Measurements from ENCODE around the gene FBXO34.

Gene FBXO34

DNA sequence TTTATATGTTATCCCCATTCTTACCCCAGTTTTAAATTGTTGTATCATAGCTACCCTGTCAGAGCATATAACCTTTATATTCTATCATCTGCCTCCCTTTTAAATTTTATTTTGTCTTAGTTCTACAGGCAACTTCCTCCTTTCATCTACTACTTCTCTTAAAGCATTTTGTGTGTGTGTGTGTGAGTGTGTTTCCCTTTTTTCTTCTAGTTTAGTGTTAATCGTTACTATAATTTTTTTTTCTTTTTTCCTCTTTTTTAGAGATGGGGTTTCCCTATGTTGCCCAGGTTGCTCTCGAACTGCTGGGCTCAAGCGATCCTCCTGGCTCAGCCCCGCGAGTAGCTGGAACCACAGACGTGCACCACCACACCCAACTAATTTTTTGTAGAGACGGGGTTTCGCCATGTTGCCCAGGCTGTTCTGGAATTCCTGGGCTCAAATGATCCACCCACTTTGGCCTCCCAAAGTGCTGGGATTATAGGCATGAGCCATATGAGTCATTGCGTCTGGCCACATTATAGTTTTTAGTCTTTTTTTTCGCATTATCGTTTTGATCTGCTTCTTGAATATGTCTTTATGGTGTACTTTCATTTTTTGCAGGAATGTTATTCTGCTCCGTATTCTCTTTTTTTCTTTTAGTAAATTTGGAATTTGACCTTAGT, 33.1 kb upstream of the FBXO34 start:
- H3K27me3 ChIP-seq (ENCODE audit: control insufficient read depth, insufficient read depth, low read length): no peaks in the 10 kb centered on the region
- H3K4me3 ChIP-seq (ENCODE audit: low read depth, low read length): no peak overlapping the region
- no peaks in the 10 kb centered on the region for H3K4me1 ChIP-seq
- H3K9me3 ChIP-seq (ENCODE audit: control insufficient read depth, low read length): no peaks in the 10 kb centered on the region
- H3K79me2 ChIP-seq: no peaks in the 10 kb centered on the region
- no peak overlapping the region for H3K9ac ChIP-seq
- no peak overlapping the region for H3K27ac ChIP-seq
- peaks cover 3% of the 10 kb centered on the region for H3K36me3 ChIP-seq (ENCODE audit: control insufficient read depth, insufficient read depth, low read length)
- no peak overlapping the region for H3K4me2 ChIP-seq (ENCODE audit: low read length)
- TF ChIP-seq CTCF (IDR thresholded peaks at IDR 0.05): no peak
- H2AFZ ChIP-seq: no peak overlapping the region

- no peak for TF ChIP-seq CTCF (IDR thresholded peaks at IDR 0.05)
- Histone ChIP-seq H3K4me1 (no peaks in the 10 kb centered on the region), H3K9me3 (ENCODE audit: control insufficient read depth, low read length) (no peaks in the 10 kb centered on the region), H3K36me3 (ENCODE audit: control insufficient read depth, insufficient read depth, low read length) (peaks cover 3% of the 10 kb centered on the region), H3K4me2 (ENCODE audit: low read length) (no peak overlapping the region), H2AFZ (no peak overlapping the region), H3K9ac (no peak overlapping the region), H3K27me3 (ENCODE audit: control insufficient read depth, insufficient read depth, low read length) (no peaks in the 10 kb centered on the region), H3K27ac (no peak overlapping the region), H3K4me3 (ENCODE audit: low read depth, low read length) (no peak overlapping the region), H3K79me2 (no peaks in the 10 kb centered on the region)
Observed at GRCh38 chr14:55239320-55239719, 31.9 kb upstream of the FBXO34 start.

GRCh38 chr14:55240526-55241178, 30.6 kb upstream of the FBXO34 start:
- no peaks in the 10 kb centered on the region for H3K79me2 ChIP-seq
- H3K4me1 ChIP-seq: no peaks in the 10 kb centered on the region
- H3K9me3 ChIP-seq (ENCODE audit: control insufficient read depth, low read length): no peaks in the 10 kb centered on the region
- no peaks in the 10 kb centered on the region for H3K27me3 ChIP-seq (ENCODE audit: control insufficient read depth, insufficient read depth, low read length)
- no peak overlapping the region for H2AFZ ChIP-seq
- no peak overlapping the region for H3K4me3 ChIP-seq (ENCODE audit: low read depth, low read length)
- no peak overlapping the region for H3K9ac ChIP-seq
- no peak for TF ChIP-seq CTCF (IDR thresholded peaks at IDR 0.05)
- no peak overlapping the region for H3K4me2 ChIP-seq (ENCODE audit: low read length)
- H3K36me3 ChIP-seq (ENCODE audit: control insufficient read depth, insufficient read depth, low read length): peaks cover 3% of the 10 kb centered on the region
- H3K27ac ChIP-seq: no peak overlapping the region

- Histone ChIP-seq H3K4me3 (ENCODE audit: low read depth, low read length) (no peak overlapping the region), H2AFZ (no peak overlapping the region), H3K27me3 (ENCODE audit: control insufficient read depth, insufficient read depth, low read length) (no peaks in the 10 kb centered on the region), H3K4me2 (ENCODE audit: low read length) (no peak overlapping the region), H3K79me2 (no peaks in the 10 kb centered on the region), H3K36me3 (ENCODE audit: control insufficient read depth, insufficient read depth, low read length) (peaks cover under 1% of the 10 kb centered on the region), H3K9me3 (ENCODE audit: control insufficient read depth, low read length) (no peaks in the 10 kb centered on the region), H3K27ac (no peak overlapping the region), H3K4me1 (no peaks in the 10 kb centered on the region), H3K9ac (no peak overlapping the region)
- no peak for TF ChIP-seq CTCF (IDR thresholded peaks at IDR 0.05)
Observed at GRCh38 chr14:55241673-55242072, 29.5 kb upstream of the FBXO34 start.

DNA sequence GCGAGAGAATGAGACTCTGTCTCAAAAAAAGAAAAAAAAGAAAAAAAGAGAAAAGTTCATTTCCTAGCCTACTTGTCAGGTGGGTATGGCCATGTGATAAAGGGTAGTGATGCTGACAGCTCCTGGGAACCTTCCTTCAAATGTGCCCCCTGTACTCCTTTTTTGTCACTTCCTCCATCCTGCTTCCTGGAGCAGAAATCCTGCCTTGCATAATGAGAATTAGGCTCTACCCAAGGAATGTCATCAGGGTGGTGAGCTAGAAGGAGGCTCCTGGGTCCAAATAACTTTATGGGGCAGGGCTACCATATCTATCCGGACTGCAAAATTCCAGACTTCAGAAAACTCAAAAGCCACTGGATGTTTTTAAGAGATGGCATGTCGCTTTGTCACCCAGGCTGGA, 27.8 kb upstream of the FBXO34 start:
- H3K9me3 ChIP-seq (ENCODE audit: control insufficient read depth, low read length): no peaks in the 10 kb centered on the region
- no peak overlapping the region for H3K9ac ChIP-seq
- H3K4me3 ChIP-seq (ENCODE audit: low read depth, low read length): no peak overlapping the region
- TF ChIP-seq CTCF (IDR thresholded peaks at IDR 0.05): no peak
- no peaks in the 10 kb centered on the region for H3K4me1 ChIP-seq
- no peaks in the 10 kb centered on the region for H3K79me2 ChIP-seq
- H3K36me3 ChIP-seq (ENCODE audit: control insufficient read depth, insufficient read depth, low read length): no peaks in the 10 kb centered on the region
- H2AFZ ChIP-seq: no peak overlapping the region
- H3K27me3 ChIP-seq (ENCODE audit: control insufficient read depth, insufficient read depth, low read length): no peaks in the 10 kb centered on the region
- no peak overlapping the region for H3K27ac ChIP-seq
- H3K4me2 ChIP-seq (ENCODE audit: low read length): no peak overlapping the region

Measured in parathyroid adenoma (tissue), 2 donors.